Astrocyte of the spinal cord (primary cell): ENCODE results near the gene TOP1.

Source experiments
- DNase-seq: peaks from one replicate; pipeline ENCODE4 v3.0.0; 2011; ENCODE audit warnings: low read depth, low spot score
- H3K4me3 ChIP-seq: 2 replicates; pipeline ENCODE4 v1.5.1; 2011; ENCODE audit warnings: low read depth, mild to moderate bottlenecking, low read length, moderate library complexity
- CTCF ChIP-seq: IDR thresholded peaks from 2 replicates; pipeline ENCODE4 v1.5.1; 2012; ENCODE audit warnings: low read depth, mild to moderate bottlenecking, low read length, inconsistent platforms
- in situ Hi-C: cut with HindIII; loops from 2 replicates; pipeline ENCODE4 v1.10.0; 2017; ENCODE audit warnings: low sequenced_read_pairs

TOP1 gene

GRCh38 chr20:41136680-41137613 lies 108.3 kb downstream of the TOP1 start, which contains the start of gene PLCG1:
TSS of gene PLCG1 (plus strand) at chr20:41137543. CDS start at chr20:41137642, 99 bp downstream.
- in situ Hi-C loops: no loop called here
- peak; percentile 87 for DNase-seq
- no peak for TF ChIP-seq CTCF
- peak within 1 kb of the TSS; percentile 77 for H3K4me3 ChIP-seq

GRCh38 chr20:41137614-41138474 lies 109.2 kb downstream of the TOP1 start:
- peak; percentile 77 for DNase-seq
- TF ChIP-seq CTCF: no peak
- in situ Hi-C loops: no loop called here
- peak overlapping the region; percentile 77 for H3K4me3 ChIP-seq

- DNase-seq: peak; percentile 14
- H3K4me3 ChIP-seq: peak overlapping the region; percentile 77
- in situ Hi-C loops: no loop called here
- TF ChIP-seq CTCF: no peak
Measured at GRCh38 chr20:41138475-41139226, 110.0 kb downstream of the TOP1 start.

- DNase-seq: no peak
- no peak for TF ChIP-seq CTCF
- in situ Hi-C loops: no loop called here
- H3K4me3 ChIP-seq: peak overlapping the region; percentile 77
Measured at GRCh38 chr20:41139227-41140093, 110.8 kb downstream of the TOP1 start.

GRCh38 chr20:41140226-41141133 lies 111.9 kb downstream of the TOP1 start:
- in situ Hi-C loops: no loop called here
- H3K4me3 ChIP-seq: no peak overlapping the region
- no peak for DNase-seq
- TF ChIP-seq CTCF: no peak
